Naive thymus-derived CD8-positive, alpha-beta T cell (primary cell): ENCODE measurements around the gene GSKIP. TPM values are rescaled to one million over a fixed set of nuclear protein-coding genes. Genes with fewer than 3 reads are reported as not detected.
A peak's percentile ranks its signal among the peaks of the same experiment; 100 is the strongest.
"Not testable (repeated sequence)": the region's sequence is repeated elsewhere in the genome, so short reads cannot be mapped to it uniquely, and the experiment has no call there.

Experiments used
- ATAC-seq, 2 donors: fragments of 150-1000 bp; cut with Tn5 transposase in 1 of 2; sonication (Bioruptor Pico), chemical (Tn5 transposase) in 1 of 2; 1 replicate in 1 of 2; 2 replicates in 1 of 2; pipeline ENCODE4 v1.10.0; 2021; ENCODE audit warnings: mild to moderate bottlenecking in 2 of 2, moderate library complexity in 2 of 2
- POLR2A ChIA-PET: fragments of 350-600 bp; sonication (Branson Sonifier 250); formaldehyde crosslinking; loops from one replicate; lab custom pipeline; 2021; ENCODE audit warnings: antibody characterized with exemption; lab: Charles Lee
- DNase-seq, 10 donors: peaks; one replicate each; pipeline versions ENCODE4 v3.0.0 to v3.0.0-alpha.2; 2020 to 2022
- H3K27ac Mint-ChIP-seq, 10 donors: one replicate each; pipeline ENCODE4 v1.8.0; 2020 to 2022; ENCODE audit warnings: mild to moderate bottlenecking in 10 of 10, mixed read lengths in 10 of 10, moderate library complexity in 4 of 10, inconsistent platforms in 1 of 10
- H3K27me3 Mint-ChIP-seq, 5 donors: one replicate each; pipeline ENCODE4 v1.8.0; 2021 to 2022; ENCODE audit warnings: mixed read lengths in 5 of 5
- H3K36me3 Mint-ChIP-seq, 3 donors: one replicate each; pipeline ENCODE4 v1.8.0; 2020 to 2022; ENCODE audit warnings: mixed read lengths in 3 of 3, mild to moderate bottlenecking in 2 of 3, inconsistent platforms in 1 of 3
- H3K4me1 Mint-ChIP-seq, 4 donors: one replicate each; pipeline ENCODE4 v1.8.0; 2021 to 2022; ENCODE audit warnings: mixed read lengths in 4 of 4
- H3K4me3 Mint-ChIP-seq, 10 donors: one replicate each; pipeline ENCODE4 v1.8.0; 2020 to 2022; ENCODE audit warnings: mild to moderate bottlenecking in 10 of 10, mixed read lengths in 10 of 10, moderate library complexity in 6 of 10, inconsistent platforms in 1 of 10
- H3K9me3 Mint-ChIP-seq, 9 donors: one replicate each; pipeline ENCODE4 v1.8.0; 2020 to 2022; ENCODE audit warnings: mixed read lengths in 9 of 9, mild to moderate bottlenecking in 3 of 9, inconsistent platforms in 1 of 9, moderate library complexity in 1 of 9
- polyA plus RNA-seq, 3 donors: library from polyadenylated mRNA; unstranded; fragments of 300-500 nt; fragmentation: Illumina TruSeq; gene quantifications; one replicate each; pipeline ENCODE4 v1.2.3, GENCODE V29; 2021
- total RNA-seq, 8 experiments: library from RNA in 2 of 8; stranded (reverse) in 2 of 8; gene quantifications; one replicate each; pipeline ENCODE4 v1.2.3 and lab custom pipeline; 2021 to 2026

The GSKIP gene, protein sequence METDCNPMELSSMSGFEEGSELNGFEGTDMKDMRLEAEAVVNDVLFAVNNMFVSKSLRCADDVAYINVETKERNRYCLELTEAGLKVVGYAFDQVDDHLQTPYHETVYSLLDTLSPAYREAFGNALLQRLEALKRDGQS
- total RNA-seq (10 to 100 TPM; 18.1 to 20.1 TPM), polyA plus RNA-seq (10 to 100 TPM; 15.6 to 26.9 (median 18.8) TPM), total RNA-seq (lab: John Stamatoyannopoulos, UW) (12.8 to 27.2 (median 21.1) reads per million in 6 experiments)

DNA sequence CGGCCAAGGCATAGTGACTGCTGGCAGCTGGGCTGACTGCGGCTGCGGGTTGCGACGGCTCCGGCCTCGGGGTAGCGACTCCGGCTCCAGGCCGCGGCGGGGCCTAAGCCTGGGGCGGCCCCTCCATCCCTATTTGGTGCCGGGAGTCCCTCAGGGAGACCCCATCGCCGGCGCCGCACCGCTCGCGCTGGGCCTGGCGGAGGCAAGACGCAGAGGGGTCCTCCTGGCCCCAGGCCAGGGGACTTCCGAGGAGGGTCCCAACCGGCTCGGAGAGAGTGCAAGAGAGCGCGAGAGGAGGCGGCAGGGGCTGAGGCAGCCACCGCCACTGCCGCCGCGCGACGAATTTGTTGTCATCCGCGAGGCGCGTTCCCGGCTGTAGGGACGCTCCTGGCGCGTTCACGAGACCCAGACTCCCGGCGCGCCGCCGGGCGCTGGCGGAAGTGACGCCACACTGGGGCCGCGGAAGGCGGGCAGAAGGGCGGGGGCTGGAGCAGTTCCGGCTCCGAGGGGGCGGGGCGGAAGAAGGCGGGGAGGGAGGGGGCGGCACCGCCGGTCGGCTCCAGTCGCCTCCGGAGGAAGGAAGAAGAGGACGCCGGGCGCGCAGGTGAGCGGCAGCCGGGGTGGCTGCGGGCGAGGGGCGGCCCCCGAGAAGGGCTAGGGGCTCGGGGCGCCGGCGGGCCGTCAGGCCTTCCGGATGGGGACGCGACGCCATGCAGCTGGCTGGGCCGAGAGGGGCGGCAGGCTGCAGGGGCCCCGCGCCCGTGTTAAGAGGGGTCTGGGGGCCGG lies at the start of gene GSKIP, which contains the start of gene ATG2B:
TSS of gene GSKIP (plus strand) at position 562 of the 786 bp plus-strand sequence. CDS start 18,722 bp downstream, outside the sequence.
TSS of gene ATG2B (minus strand) at position 377 of the 786 bp plus-strand sequence. CDS start at position 12, 365 bp downstream.
- H3K4me1 Mint-ChIP-seq, result peaks cover 18 to 58% (median 57%) of the 10 kb centered on the region in 4 donors
- POLR2A ChIA-PET, result interaction anchor here (1.7 kb wide), 1 partner anchor 28 kb away, joined by 10 read pairs; no protein-coding TSS in a partner anchor
- H3K9me3 Mint-ChIP-seq, result no peaks in the 10 kb centered on the region
- peaks cover 0 to 4% (median 0%) of the 10 kb centered on the region in 3 donors for H3K36me3 Mint-ChIP-seq
- no peaks in the 10 kb centered on the region for H3K27me3 Mint-ChIP-seq
- ATAC-seq (peak; percentile 79 to 82), DNase-seq (peak; percentile 94 to 99 (median 98))
- H3K4me3 Mint-ChIP-seq, result peak within 1 kb of the TSS; percentile 86 to 97 (median 92)
- peak within 1 kb of the TSS; percentile 71 to 97 (median 92) for H3K27ac Mint-ChIP-seq

DNA sequence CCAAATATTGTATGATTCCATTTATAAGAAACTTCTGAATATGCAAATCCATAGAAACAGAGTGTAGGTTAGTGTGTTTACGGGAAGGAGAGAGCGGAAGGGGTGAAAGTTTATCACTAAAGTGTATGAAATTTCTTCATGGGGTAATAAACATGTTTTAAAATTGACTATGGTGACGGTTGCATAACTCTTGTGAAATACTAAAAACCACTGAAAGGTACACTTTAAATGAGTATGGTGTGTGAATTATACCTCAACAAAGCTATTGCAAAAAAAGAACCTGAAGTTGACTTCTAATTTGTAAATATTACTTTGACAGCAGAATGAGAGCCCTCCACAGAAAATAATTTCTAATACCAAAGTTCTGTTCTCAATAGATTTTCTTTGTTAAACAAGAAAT lies 47.2 kb upstream of the GSKIP start:
- Mint-ChIP-seq H3K27ac (no peak overlapping the region), H3K36me3 (peaks cover 9 to 82% (median 34%) of the 10 kb centered on the region in 3 donors), H3K4me1 (no peaks in the 10 kb centered on the region), H3K4me3 (no peak overlapping the region), H3K9me3 (no peaks in the 10 kb centered on the region), H3K27me3 (no peaks in the 10 kb centered on the region)
- ATAC-seq (no peak), DNase-seq (no peak)
- POLR2A ChIA-PET, result no interaction called here

GRCh38 chr14:96318836-96319235 lies 44.5 kb upstream of the GSKIP start:
- H3K27me3 Mint-ChIP-seq, result no peaks in the 10 kb centered on the region
- POLR2A ChIA-PET, result no interaction called here
- H3K36me3 Mint-ChIP-seq, result peaks cover 9 to 84% (median 35%) of the 10 kb centered on the region in 3 donors
- H3K9me3 Mint-ChIP-seq, result no peaks in the 10 kb centered on the region
- H3K4me1 Mint-ChIP-seq, result no peaks in the 10 kb centered on the region
- H3K4me3 Mint-ChIP-seq, result no peak overlapping the region
- ATAC-seq, result no peak
- DNase-seq, result no peak
- H3K27ac Mint-ChIP-seq, result no peak overlapping the region

- ATAC-seq, result no peak
These were observed 42.7 kb upstream of the GSKIP start for GRCh38 chr14:96320605-96321004.

GRCh38 chr14:96324219-96324618 lies 39.1 kb upstream of the GSKIP start:
- Mint-ChIP-seq H3K27ac (no peak overlapping the region), H3K4me1 (peaks cover 0 to 2% (median 0%) of the 10 kb centered on the region in 4 donors), H3K9me3 (no peaks in the 10 kb centered on the region), H3K27me3 (no peaks in the 10 kb centered on the region), H3K4me3 (no peak overlapping the region), H3K36me3 (peaks cover 4 to 70% (median 14%) of the 10 kb centered on the region in 3 donors)
- POLR2A ChIA-PET, result no interaction called here
- ATAC-seq (no peak), DNase-seq (no peak)

More at GRCh38 chr14:96320605-96321004, 42.7 kb upstream of the GSKIP start:
- H3K36me3 Mint-ChIP-seq, result peaks cover 9 to 84% (median 30%) of the 10 kb centered on the region in 3 donors
- DNase-seq, result no peak
- no peak overlapping the region for H3K4me3 Mint-ChIP-seq
- no peaks in the 10 kb centered on the region for H3K27me3 Mint-ChIP-seq
- POLR2A ChIA-PET, result no interaction called here
- H3K27ac Mint-ChIP-seq, result peak overlapping the region in 1 of 10 donors; percentile 81
- H3K4me1 Mint-ChIP-seq, result no peaks in the 10 kb centered on the region
- no peaks in the 10 kb centered on the region for H3K9me3 Mint-ChIP-seq

DNA sequence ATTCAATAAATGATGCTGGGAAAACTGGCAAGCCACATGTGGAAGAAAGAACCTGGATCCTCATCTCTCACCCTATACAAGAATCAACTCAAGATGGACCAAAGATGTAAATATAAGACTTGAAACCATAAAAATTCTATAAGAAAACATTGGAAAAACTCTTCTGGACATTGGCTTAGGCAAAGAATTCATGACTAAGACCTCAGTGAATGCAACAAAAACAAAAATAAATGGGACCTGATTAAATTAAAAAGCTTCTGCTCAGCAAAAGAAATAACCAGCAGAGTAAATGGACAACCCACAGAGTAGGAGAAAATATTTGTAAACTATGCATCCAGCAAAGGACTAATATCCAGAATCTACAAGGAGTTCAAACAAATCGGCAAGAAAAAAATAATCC lies 24.8 kb upstream of the GSKIP start:
- no peaks in the 10 kb centered on the region for H3K9me3 Mint-ChIP-seq
- H3K4me3 Mint-ChIP-seq, result no peak overlapping the region
- peaks cover 4 to 72% (median 24%) of the 10 kb centered on the region in 3 donors for H3K36me3 Mint-ChIP-seq
- H3K27ac Mint-ChIP-seq, result no peak overlapping the region
- peaks cover 0 to 2% (median 0%) of the 10 kb centered on the region in 4 donors for H3K4me1 Mint-ChIP-seq
- POLR2A ChIA-PET, result no interaction called here
- no peaks in the 10 kb centered on the region for H3K27me3 Mint-ChIP-seq
- DNase-seq, result no peak
- no peak for ATAC-seq

DNA sequence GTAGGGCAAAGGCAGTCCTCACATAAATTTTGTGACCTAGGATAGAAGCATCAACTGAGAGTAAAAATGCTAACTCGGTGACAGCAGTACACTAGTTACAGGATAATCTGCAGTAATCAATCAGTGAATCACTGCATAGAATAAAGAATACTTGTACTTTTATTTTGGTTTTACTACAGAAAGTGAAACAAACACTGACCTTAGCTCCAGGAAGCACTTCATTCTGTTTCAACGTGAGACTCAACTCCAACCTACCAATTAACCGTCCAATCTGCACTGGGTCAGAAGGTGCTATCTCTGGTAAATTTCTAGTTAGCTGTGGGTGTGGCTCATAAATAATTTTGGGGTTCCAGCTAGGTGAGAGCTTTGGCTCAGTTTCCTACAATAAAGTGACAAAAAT lies 22.0 kb upstream of the GSKIP start:
- no peak overlapping the region for H3K4me3 Mint-ChIP-seq
- DNase-seq (no peak), ATAC-seq (no peak)
- H3K27ac Mint-ChIP-seq, result no peak overlapping the region
- POLR2A ChIA-PET, result no interaction called here
- H3K4me1 Mint-ChIP-seq, result peaks cover 0 to 2% (median 0%) of the 10 kb centered on the region in 4 donors
- no peaks in the 10 kb centered on the region for H3K27me3 Mint-ChIP-seq
- H3K36me3 Mint-ChIP-seq, result peaks cover 4 to 61% (median 20%) of the 10 kb centered on the region in 3 donors
- no peaks in the 10 kb centered on the region for H3K9me3 Mint-ChIP-seq

DNA sequence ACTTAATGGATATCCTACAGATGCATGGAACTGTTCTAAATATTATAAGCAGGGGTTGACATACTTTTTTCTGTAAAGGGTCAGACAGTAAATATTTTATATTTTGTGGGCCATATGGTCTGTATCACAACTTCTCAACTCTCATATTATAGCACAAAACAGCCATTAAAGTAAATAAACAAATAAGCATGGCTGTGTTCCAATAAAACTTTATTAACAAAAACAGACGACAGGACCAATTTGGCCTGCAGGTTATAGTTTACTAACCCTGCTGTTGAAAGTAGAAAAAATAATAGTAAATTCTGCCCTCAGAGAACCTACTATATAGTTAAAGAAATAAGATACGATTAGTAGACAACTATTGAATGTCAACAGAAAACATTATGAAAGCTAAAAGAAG lies 17.7 kb upstream of the GSKIP start:
- H3K36me3 Mint-ChIP-seq, result peaks cover 0 to 37% (median 6%) of the 10 kb centered on the region in 3 donors
- H3K4me1 Mint-ChIP-seq, result peaks cover 5 to 19% (median 15%) of the 10 kb centered on the region in 4 donors
- peaks cover 0 to 4% (median 0%) of the 10 kb centered on the region in 9 donors for H3K9me3 Mint-ChIP-seq
- H3K27ac Mint-ChIP-seq, result no peak overlapping the region
- POLR2A ChIA-PET, result no interaction called here
- H3K4me3 Mint-ChIP-seq, result no peak overlapping the region
- H3K27me3 Mint-ChIP-seq, result no peaks in the 10 kb centered on the region
- ATAC-seq (no peak), DNase-seq (no peak)

DNA sequence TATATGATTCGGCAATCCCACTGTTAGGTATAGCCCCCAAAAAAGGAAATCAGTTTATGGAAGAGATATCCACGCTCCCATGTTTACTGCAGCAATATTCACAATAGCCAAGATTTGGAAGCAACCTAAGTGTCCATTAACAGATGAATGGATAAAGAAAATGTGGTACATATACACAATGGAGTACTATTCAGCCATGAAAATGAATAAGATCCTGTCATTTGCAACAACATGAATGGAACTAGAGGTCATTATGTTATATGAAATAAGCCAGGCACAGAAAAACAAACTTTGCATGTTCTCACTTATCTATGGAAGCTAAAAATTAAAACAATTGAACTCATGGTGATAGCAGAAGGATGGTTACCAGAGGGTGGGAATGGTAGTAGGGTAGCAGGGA lies 15.4 kb upstream of the GSKIP start:
- peaks cover 0 to 24% (median 4%) of the 10 kb centered on the region in 3 donors for H3K36me3 Mint-ChIP-seq

DNA sequence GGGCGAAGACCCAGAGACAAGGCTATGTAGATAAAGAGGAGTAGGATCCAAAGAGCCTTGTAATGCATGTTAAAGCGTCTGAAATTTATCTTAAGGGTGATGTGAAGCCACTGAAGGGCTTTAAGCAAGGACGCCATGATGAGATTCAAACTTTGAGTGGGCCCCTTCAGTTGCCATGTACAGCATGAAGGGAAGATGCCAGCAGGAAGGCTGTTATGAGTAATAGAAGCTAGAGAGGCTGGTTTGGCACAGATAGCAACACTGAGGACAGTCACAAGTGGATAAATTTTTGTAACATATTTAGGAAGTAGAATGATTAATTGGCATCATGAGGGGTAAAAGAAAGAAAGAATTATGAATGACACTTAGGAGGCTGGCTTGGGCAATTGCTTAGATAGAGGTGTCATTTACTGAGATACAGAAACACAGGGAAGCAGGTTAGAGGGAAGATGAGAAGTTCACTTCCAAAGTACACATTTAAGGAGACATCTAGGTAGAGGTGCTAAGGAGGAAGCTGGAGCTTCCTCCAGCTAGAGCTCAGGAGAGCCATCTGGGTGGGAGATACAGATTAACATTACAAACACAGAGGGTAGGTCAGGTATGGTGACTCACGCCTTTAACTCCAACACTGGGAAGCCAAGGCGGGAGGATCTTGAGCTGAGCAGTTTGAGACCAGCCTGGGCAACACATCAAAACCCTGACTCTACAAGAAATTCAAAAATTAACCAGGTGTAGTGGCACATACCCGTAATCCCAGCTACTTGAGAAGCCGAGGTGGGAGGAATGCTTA lies 13.8 kb upstream of the GSKIP start:
- H3K27ac Mint-ChIP-seq, result peak overlapping the region in 1 of 10 donors; percentile 7
- no peak for ATAC-seq
- POLR2A ChIA-PET, result no interaction called here

More for the DNA sequence above, 15.4 kb upstream of the GSKIP start:
- H3K4me1 Mint-ChIP-seq, result peaks cover 7 to 24% (median 17%) of the 10 kb centered on the region in 4 donors
- H3K27me3 Mint-ChIP-seq, POLR2A ChIA-PET, H3K4me3 Mint-ChIP-seq, DNase-seq, H3K27ac Mint-ChIP-seq, ATAC-seq, H3K9me3 Mint-ChIP-seq: not testable (repeated sequence)

DNA sequence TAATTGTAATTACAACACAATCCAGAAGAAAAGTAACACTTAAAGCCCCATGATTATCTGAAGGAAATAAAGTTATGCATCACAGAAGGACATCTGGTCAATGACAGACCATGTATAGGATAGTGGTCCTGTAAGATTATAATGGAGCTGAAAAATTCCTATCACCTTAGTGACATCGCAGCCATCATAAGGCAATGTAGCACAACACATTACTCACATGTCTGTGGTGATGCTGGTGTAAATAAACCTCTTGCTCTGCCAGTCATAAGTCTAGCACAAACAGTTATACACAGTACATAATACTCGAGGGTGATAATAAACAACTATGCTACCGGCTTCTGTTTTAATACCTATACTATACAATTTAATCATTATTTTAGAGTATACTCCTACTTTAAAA lies 11.3 kb upstream of the GSKIP start:
- no peak for DNase-seq
- no peak for ATAC-seq
- H3K9me3 Mint-ChIP-seq, result peaks cover 0 to 4% (median 0%) of the 10 kb centered on the region in 9 donors
- POLR2A ChIA-PET, result no interaction called here
- H3K4me1 Mint-ChIP-seq, result peaks cover 13 to 24% (median 19%) of the 10 kb centered on the region in 4 donors
- no peak overlapping the region for H3K4me3 Mint-ChIP-seq
- peaks cover 5 to 18% (median 8%) of the 10 kb centered on the region in 3 donors for H3K36me3 Mint-ChIP-seq
- H3K27ac Mint-ChIP-seq, result no peak overlapping the region
- H3K27me3 Mint-ChIP-seq, result no peaks in the 10 kb centered on the region

More for the DNA sequence above, 13.8 kb upstream of the GSKIP start:
- Mint-ChIP-seq H3K4me1 (peaks cover 7 to 24% (median 17%) of the 10 kb centered on the region in 4 donors), H3K9me3 (peaks cover 0 to 4% (median 0%) of the 10 kb centered on the region in 9 donors), H3K4me3 (no peak overlapping the region), H3K36me3 (peaks cover 2 to 18% (median 7%) of the 10 kb centered on the region in 3 donors), H3K27me3 (no peaks in the 10 kb centered on the region)
- DNase-seq, result no peak

- POLR2A ChIA-PET, result no interaction called here
- DNase-seq (no peak), ATAC-seq (no peak)
- peaks cover 0 to 3% (median 0%) of the 10 kb centered on the region in 9 donors for H3K9me3 Mint-ChIP-seq
- H3K4me1 Mint-ChIP-seq, result peaks cover 16 to 25% (median 17%) of the 10 kb centered on the region in 4 donors
- H3K27me3 Mint-ChIP-seq, result no peaks in the 10 kb centered on the region
- no peak overlapping the region for H3K4me3 Mint-ChIP-seq
- peaks cover 5 to 18% (median 8%) of the 10 kb centered on the region in 3 donors for H3K36me3 Mint-ChIP-seq
- no peak overlapping the region for H3K27ac Mint-ChIP-seq
These were observed 10.6 kb upstream of the GSKIP start for GRCh38 chr14:96352708-96353107.
